GM21619 (cell line): Measurements from ENCODE around the gene PRELP.
"Not testable (repeated sequence)": the region's sequence is repeated elsewhere in the genome, so short reads cannot be mapped to it uniquely, and the experiment has no call there.

Source experiments
- ATAC-seq: cut with Tn5 transposase; IDR thresholded peaks from one replicate; pipeline ENCODE4 v1.9.1; 2021; ENCODE audit not compliant: unreplicated experiment

Gene PRELP

GRCh38 chr1:203453616-203454015, 22.0 kb upstream of the PRELP start:
- no peak for ATAC-seq

GRCh38 chr1:203454986-203455471, 20.6 kb upstream of the PRELP start:
- no peak for ATAC-seq

- no peak for ATAC-seq
These were observed 19.9 kb upstream of the PRELP start for GRCh38 chr1:203455706-203456105.

- ATAC-seq: no peak
These were observed 19.0 kb upstream of the PRELP start for GRCh38 chr1:203456577-203456976.

- no peak for ATAC-seq
These were observed 17.5 kb upstream of the PRELP start for GRCh38 chr1:203458078-203458477.

- no peak for ATAC-seq
These were observed 15.9 kb upstream of the PRELP start for GRCh38 chr1:203459671-203460201.

GRCh38 chr1:203461717-203462116, 13.9 kb upstream of the PRELP start:
- ATAC-seq: no peak

GRCh38 chr1:203462143-203462542, 13.5 kb upstream of the PRELP start:
- ATAC-seq: no peak

- ATAC-seq: no peak
These were observed 12.7 kb upstream of the PRELP start for GRCh38 chr1:203462878-203463277.

- ATAC-seq: no peak
These were observed 12.0 kb upstream of the PRELP start for GRCh38 chr1:203463469-203464062.

GRCh38 chr1:203464226-203464625, 11.4 kb upstream of the PRELP start:
- ATAC-seq: no peak

GRCh38 chr1:203464743-203465142, 10.9 kb upstream of the PRELP start:
- ATAC-seq: no peak

GRCh38 chr1:203465146-203465798, 10.3 kb upstream of the PRELP start:
- no peak for ATAC-seq

GRCh38 chr1:203465948-203466347, 9.7 kb upstream of the PRELP start:
- no peak for ATAC-seq

- ATAC-seq: not testable (repeated sequence)
These were observed 8.6 kb upstream of the PRELP start for GRCh38 chr1:203466906-203467549.

- no peak for ATAC-seq
These were observed 8.1 kb upstream of the PRELP start for GRCh38 chr1:203467550-203467921.

GRCh38 chr1:203468326-203468725, 7.3 kb upstream of the PRELP start:
- ATAC-seq: no peak

- no peak for ATAC-seq
These were observed 5.4 kb upstream of the PRELP start for GRCh38 chr1:203470240-203470639.

- no peak for ATAC-seq
These were observed 3.8 kb upstream of the PRELP start for GRCh38 chr1:203471841-203472240.

GRCh38 chr1:203473281-203473680, 2.3 kb upstream of the PRELP start:
- ATAC-seq: no peak

- no peak for ATAC-seq
These were observed 1.8 kb upstream of the PRELP start for GRCh38 chr1:203473781-203474305.
